IMR-90 (cell line): ENCODE data around the gene GDF9. TPM values are rescaled to one million over a fixed set of nuclear protein-coding genes. Genes with fewer than 3 reads are reported as not detected.

ENCODE experiments used
- ATAC-seq: fragments of 200-7000 bp; cut with Tn5 transposase; 2 replicates; pipeline ENCODE4 v1.9.1; 2020; ENCODE audit warnings: low read depth, mild to moderate bottlenecking, moderate library complexity
- BruUV-seq: library from RNA; stranded (reverse); fragments of 400-500 nt; replicated peaks from 2 replicates; lab custom pipeline; 2021; lab: Mats Ljungman, UMichigan
- CTCF ChIA-PET: fragments of 300-600 bp; formaldehyde crosslinking; extraction: SDS; loops from one replicate; lab custom pipeline; 2021; ENCODE audit warnings: antibody characterized with exemption; lab: Yijun Ruan, JAX
- POLR2A ChIA-PET: fragments of 300-600 bp; sonication (Branson Sonifier 250); formaldehyde crosslinking; loops from one replicate; lab custom pipeline; 2022; ENCODE audit warnings: antibody characterized with exemption; ENCODE audit not compliant: unreplicated experiment; lab: Charles Lee
- DNase-seq: peaks from one replicate; pipeline ENCODE4 v3.0.0; 2013
- H2AFZ ChIP-seq: replicated peaks from 2 replicates; pipeline ENCODE3; 2013; ENCODE audit warnings: low read length, mild to moderate bottlenecking; ENCODE audit not compliant: poor library complexity
- H2AK5ac ChIP-seq: 2 replicates; pipeline ENCODE4 v1.6.1; 2013; ENCODE audit warnings: low read depth, low read length, inconsistent platforms
- H2AK9ac ChIP-seq: replicated peaks from 2 replicates; pipeline ENCODE3; 2013; ENCODE audit warnings: mild to moderate bottlenecking, low read depth, low read length, moderate library complexity; ENCODE audit not compliant: poor library complexity
- H2BK120ac ChIP-seq: 2 replicates; pipeline ENCODE4 v1.6.1; 2013; ENCODE audit warnings: low read depth, low read length, inconsistent platforms
- H2BK15ac ChIP-seq: 3 replicates; pipeline ENCODE4 v1.6.1; 2013; ENCODE audit warnings: low read depth, low read length, inconsistent platforms
- H2BK20ac ChIP-seq: 2 replicates; pipeline ENCODE4 v1.6.1; 2013; ENCODE audit warnings: low read depth, mild to moderate bottlenecking, inconsistent platforms, low read length, moderate library complexity
- H2BK5ac ChIP-seq: 2 replicates; pipeline ENCODE4 v1.6.1; 2013; ENCODE audit warnings: mild to moderate bottlenecking, low read depth, low read length, inconsistent platforms; ENCODE audit not compliant: poor library complexity, severe bottlenecking
- H3K14ac ChIP-seq: replicated peaks from 2 replicates; pipeline ENCODE4 v1.6.1; 2013; ENCODE audit warnings: low read depth, low read length, inconsistent platforms
- H3K18ac ChIP-seq: 2 replicates; pipeline ENCODE4 v1.6.1; 2013; ENCODE audit warnings: low read depth, low read length, control low read depth
- H3K23ac ChIP-seq: 2 replicates; pipeline ENCODE4 v1.6.1; 2013; ENCODE audit warnings: low read depth, low read length, inconsistent platforms
- H3K27ac ChIP-seq: 2 replicates; pipeline ENCODE4 v1.5.1; 2013; ENCODE audit warnings: mild to moderate bottlenecking, control low read depth, low read length; ENCODE audit not compliant: insufficient read depth
- H3K27me3 ChIP-seq: 2 replicates; pipeline ENCODE4 v1.6.1; 2013; ENCODE audit warnings: low read length; ENCODE audit not compliant: control insufficient read depth, insufficient read depth
- H3K36me3 ChIP-seq: 2 replicates; pipeline ENCODE4 v1.6.1; 2013; ENCODE audit warnings: low read length, mixed read lengths; ENCODE audit not compliant: control insufficient read depth, insufficient read depth
- H3K4ac ChIP-seq: 2 replicates; pipeline ENCODE4 v1.6.1; 2013; ENCODE audit warnings: low read depth, low read length, inconsistent platforms
- H3K4me1 ChIP-seq: 2 replicates; pipeline ENCODE4 v1.6.1; 2013; ENCODE audit warnings: low read length, mixed read lengths; ENCODE audit not compliant: control insufficient read depth, insufficient read depth
- H3K4me2 ChIP-seq: 2 replicates; pipeline ENCODE4 v1.6.1; 2013; ENCODE audit warnings: low read depth, mild to moderate bottlenecking, control low read depth, low read length, moderate library complexity
- H3K4me3 ChIP-seq: 2 replicates; pipeline ENCODE4 v1.5.1; 2013; ENCODE audit warnings: low read depth, mild to moderate bottlenecking, control low read depth, low read length, moderate library complexity; ENCODE audit not compliant: insufficient read depth
- H3K56ac ChIP-seq: 2 replicates; pipeline ENCODE4 v1.6.1; 2013; ENCODE audit warnings: low read length, inconsistent platforms; ENCODE audit not compliant: insufficient read depth; ENCODE audit errors: extremely low read depth
- H3K79me1 ChIP-seq, 2 experiments: 2 replicates each; pipeline ENCODE4 v1.6.1; 2013; ENCODE audit warnings: low read length in 2 of 2, inconsistent platforms in 1 of 2, low read depth in 1 of 2
- H3K9ac ChIP-seq: 2 replicates; pipeline ENCODE4 v1.6.1; 2013; ENCODE audit warnings: low read depth, low read length, control low read depth
- H3K9me1 ChIP-seq: 2 replicates; pipeline ENCODE4 v1.6.1; 2013; ENCODE audit warnings: low read length, inconsistent platforms; ENCODE audit not compliant: insufficient read depth
- H3K9me3 ChIP-seq: 2 replicates; pipeline ENCODE4 v1.6.1; 2013; ENCODE audit warnings: low read length; ENCODE audit not compliant: control insufficient read depth, insufficient read depth
- H4K20me1 ChIP-seq: 2 replicates; pipeline ENCODE4 v1.6.1; 2013; ENCODE audit warnings: low read length, inconsistent platforms; ENCODE audit not compliant: insufficient read depth
- H4K5ac ChIP-seq: 2 replicates; pipeline ENCODE4 v1.6.1; 2013; ENCODE audit warnings: mild to moderate bottlenecking, low read depth, low read length, control low read depth
- H4K8ac ChIP-seq, 2 experiments: 2 replicates each; pipeline ENCODE4 v1.6.1; 2013; ENCODE audit warnings: low read depth in 2 of 2, low read length in 2 of 2, control low read depth in 1 of 2, inconsistent platforms in 1 of 2
- H4K91ac ChIP-seq: 2 replicates; pipeline ENCODE4 v1.6.1; 2013; ENCODE audit warnings: low read depth, low read length, inconsistent platforms; ENCODE audit not compliant: insufficient read depth
- BHLHE40 ChIP-seq: fragments of 150-350 bp; IDR thresholded peaks from 2 replicates; pipeline ENCODE4 v1.6.1; 2016; ENCODE audit warnings: mild to moderate bottlenecking, low read depth, low read length
- CEBPB ChIP-seq: IDR thresholded peaks from 2 replicates; pipeline ENCODE4 v1.6.1; 2012; ENCODE audit warnings: low read depth, low read length, improper control_type of control experiment
- CHD1 ChIP-seq: IDR thresholded peaks from 2 replicates; pipeline ENCODE4 v1.6.1; 2012; ENCODE audit warnings: low read depth, low read length, improper control_type of control experiment
- FOS ChIP-seq: fragments of 150-350 bp; IDR thresholded peaks from 2 replicates; pipeline ENCODE4 v1.6.1; 2016; ENCODE audit warnings: low read depth, low read length
- MAFK ChIP-seq: IDR thresholded peaks from 2 replicates; pipeline ENCODE4 v1.6.1; 2012; ENCODE audit warnings: low read depth, low read length, improper control_type of control experiment
- MAZ ChIP-seq: IDR thresholded peaks from 2 replicates; pipeline ENCODE4 v1.6.1; 2012; ENCODE audit warnings: low read depth, mild to moderate bottlenecking, low read length, improper control_type of control experiment, moderate library complexity, borderline replicate concordance
- MXI1 ChIP-seq: IDR thresholded peaks from 2 replicates; pipeline ENCODE4 v1.6.1; 2012; ENCODE audit warnings: low read depth, mild to moderate bottlenecking, low read length, moderate library complexity, borderline replicate concordance
- NFE2L2 ChIP-seq: fragments of 150-350 bp; IDR thresholded peaks from 2 replicates; pipeline ENCODE4 v1.6.1; 2016; ENCODE audit warnings: low read depth, mild to moderate bottlenecking, low read length
- POLR2A ChIP-seq: IDR thresholded peaks from 2 replicates; pipeline ENCODE4 v1.6.1; 2012; ENCODE audit warnings: mild to moderate bottlenecking, low read depth, low read length
- RAD21 ChIP-seq: IDR thresholded peaks from 2 replicates; pipeline ENCODE4 v1.6.1; 2012; ENCODE audit warnings: low read length, improper control_type of control experiment
- RCOR1 ChIP-seq: IDR thresholded peaks from 2 replicates; pipeline ENCODE4 v1.6.1; 2012; ENCODE audit warnings: mild to moderate bottlenecking, low read length, improper control_type of control experiment; ENCODE audit not compliant: insufficient replicate concordance
- RFX5 ChIP-seq: IDR thresholded peaks from 2 replicates; pipeline ENCODE4 v1.8.0; 2012; ENCODE audit warnings: low read depth, mild to moderate bottlenecking, low read length, moderate library complexity
- SMC3 ChIP-seq: fragments of 150-350 bp; IDR thresholded peaks from 2 replicates; pipeline ENCODE4 v1.6.1; 2016; ENCODE audit warnings: low read depth, mild to moderate bottlenecking, antibody characterized with exemption, low read length, moderate library complexity
- WGBS, 2 experiments: methylation state at CpG; one replicate each; pipeline versions ENCODE4 v1.1.5 to v1.1.7; 2013; ENCODE audit warnings: missing lambda C conversion rate in 2 of 2; ENCODE audit not compliant: insufficient read length in 1 of 2; ENCODE audit errors: extremely low coverage in 2 of 2; 5-methylcytosine and 5-hydroxymethylcytosine counted together
- dilution Hi-C: fragments of 300-500 bp; cut with HindIII; formaldehyde crosslinking; loops from one replicate; pipeline ENCODE4 v1.14.3; 2018; ENCODE audit warnings: low sequenced_read_pairs; ENCODE audit not compliant: unreplicated experiment
- in situ Hi-C: fragments of 300-500 bp; cut with MboI; formaldehyde crosslinking; loops from 3 replicates; pipeline ENCODE4 v1.14.3; 2019; ENCODE audit warnings: low sequenced_read_pairs, inconsistent platforms, mixed read lengths
- intact Hi-C: fragments of 100-400 bp; cut with micrococcal nuclease; formaldehyde crosslinking; loops from 2 replicates; pipeline ENCODE4 v1.10.0; 2022
- polyA plus RNA-seq, 3 experiments: library from polyadenylated mRNA; depleted of rRNA; stranded (reverse); fragments of >200 nt; gene quantifications; 2 replicates each; pipeline ENCODE4 v1.2.3, GENCODE V29; 2012; ENCODE audit warnings: low replicate concordance in 1 of 3
- total RNA-seq: library from RNA; depleted of rRNA; stranded (reverse); fragments of >200 nt; gene quantifications from 2 replicates; pipeline ENCODE4 v1.2.3, GENCODE V29; 2012
- TF ChIP-seq, protein P1 (sequence below): conservative IDR thresholded peaks from 2 replicates; pipeline ENCODE4 v1.5.1; 2012; ENCODE audit warnings: mild to moderate bottlenecking, low read depth, low read length, improper control_type of control experiment
- TF ChIP-seq, protein P2 (sequence below): fragments of 150-350 bp; IDR thresholded peaks from 2 replicates; pipeline ENCODE4 v1.6.1; 2017; ENCODE audit warnings: mild to moderate bottlenecking, antibody characterized with exemption, low read length, low read depth
- TF ChIP-seq, protein P3 (sequence below): fragments of 150-350 bp; IDR thresholded peaks from 2 replicates; pipeline ENCODE4 v1.6.1; 2016; ENCODE audit warnings: low read depth, mild to moderate bottlenecking, low read length, moderate library complexity, borderline replicate concordance

The GDF9 gene
- total and polyA plus RNA-seq, 2 of the 4 experiments (the other 2 are of a cell fraction) = 0.18 to 0.21 TPM

DNA sequence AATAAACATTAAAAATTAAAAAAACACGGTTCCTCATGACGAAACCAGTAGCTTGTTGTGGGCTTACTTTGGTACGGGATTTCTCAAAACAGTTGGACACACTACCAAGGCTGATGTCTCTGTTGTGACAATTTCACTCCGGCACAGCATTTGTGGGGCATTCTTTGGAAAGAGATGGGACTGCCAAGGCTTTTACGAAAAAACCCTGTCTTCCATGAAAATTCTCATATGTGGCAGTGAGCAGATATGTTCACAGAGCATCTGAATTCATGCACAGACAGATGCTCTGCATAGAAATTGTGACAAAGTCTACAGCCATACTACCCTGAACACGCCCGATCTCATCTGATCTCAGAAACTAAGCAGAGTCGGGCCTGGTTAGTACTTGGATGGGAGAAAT, 18.0 kb downstream of the GDF9 start:
- no peaks in the 10 kb centered on the region for H3K9me1 ChIP-seq
- in situ Hi-C loops = no loop called here
- DNase-seq = no peak
- no peak overlapping the region for H3K4me2 ChIP-seq
- no peak overlapping the region for H2BK120ac ChIP-seq
- intact Hi-C loops = no loop called here
- no peaks in the 10 kb centered on the region for H3K79me1 ChIP-seq
- no peak overlapping the region for H3K9ac ChIP-seq
- dilution Hi-C loops = no loop called here
- no peak overlapping the region for H3K4me3 ChIP-seq
- no peak overlapping the region for H3K27ac ChIP-seq
- no peak overlapping the region for H4K91ac ChIP-seq
- no peak overlapping the region for H2AK5ac ChIP-seq
- ChIA-PET POLR2A (no interaction called here), CTCF (no interaction called here)
- no peak for ATAC-seq
- H4K8ac ChIP-seq = no peak overlapping the region
- H3K36me3 ChIP-seq = no peaks in the 10 kb centered on the region
- no peak overlapping the region for H2BK15ac ChIP-seq
- H3K9me3 ChIP-seq = no peaks in the 10 kb centered on the region
- no peak overlapping the region for H3K18ac ChIP-seq
- no peak overlapping the region for H2BK20ac ChIP-seq
- H3K23ac ChIP-seq = no peak overlapping the region
- no peak overlapping the region for H2AK9ac ChIP-seq
- BruUV-seq = no TSS peak
- no peak overlapping the region for H4K5ac ChIP-seq
- no peak overlapping the region for H3K14ac ChIP-seq
- no peak overlapping the region for H3K4ac ChIP-seq
- whole genome bisulfite sequencing, 2 experiments = 80% methylated on average over 2 of the region's 8 CpGs; no CpG with 5 or more reads in 1 of the 2 experiments
- no peaks in the 10 kb centered on the region for H3K27me3 ChIP-seq
- peaks cover 2% of the 10 kb centered on the region; the same call in 1 of the 2 replicates for H3K4me1 ChIP-seq
- no peak overlapping the region for H2BK5ac ChIP-seq
- H3K56ac ChIP-seq = no peak overlapping the region
- H4K20me1 ChIP-seq = no peaks in the 10 kb centered on the region
- no peak for TF ChIP-seq RAD21
- TF ChIP-seq, protein P1, sequence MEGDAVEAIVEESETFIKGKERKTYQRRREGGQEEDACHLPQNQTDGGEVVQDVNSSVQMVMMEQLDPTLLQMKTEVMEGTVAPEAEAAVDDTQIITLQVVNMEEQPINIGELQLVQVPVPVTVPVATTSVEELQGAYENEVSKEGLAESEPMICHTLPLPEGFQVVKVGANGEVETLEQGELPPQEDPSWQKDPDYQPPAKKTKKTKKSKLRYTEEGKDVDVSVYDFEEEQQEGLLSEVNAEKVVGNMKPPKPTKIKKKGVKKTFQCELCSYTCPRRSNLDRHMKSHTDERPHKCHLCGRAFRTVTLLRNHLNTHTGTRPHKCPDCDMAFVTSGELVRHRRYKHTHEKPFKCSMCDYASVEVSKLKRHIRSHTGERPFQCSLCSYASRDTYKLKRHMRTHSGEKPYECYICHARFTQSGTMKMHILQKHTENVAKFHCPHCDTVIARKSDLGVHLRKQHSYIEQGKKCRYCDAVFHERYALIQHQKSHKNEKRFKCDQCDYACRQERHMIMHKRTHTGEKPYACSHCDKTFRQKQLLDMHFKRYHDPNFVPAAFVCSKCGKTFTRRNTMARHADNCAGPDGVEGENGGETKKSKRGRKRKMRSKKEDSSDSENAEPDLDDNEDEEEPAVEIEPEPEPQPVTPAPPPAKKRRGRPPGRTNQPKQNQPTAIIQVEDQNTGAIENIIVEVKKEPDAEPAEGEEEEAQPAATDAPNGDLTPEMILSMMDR = no peak
- TF ChIP-seq NFE2L2 = no peak
- TF ChIP-seq SMC3 = no peak
- no peak for TF ChIP-seq MAFK
- TF ChIP-seq POLR2A = no peak
- no peak for TF ChIP-seq RCOR1
- no peak for TF ChIP-seq BHLHE40
- TF ChIP-seq MAZ = no peak
- TF ChIP-seq CHD1 = no peak
- no peak for TF ChIP-seq FOS
- no peak for TF ChIP-seq RFX5
- TF ChIP-seq, protein P2, sequence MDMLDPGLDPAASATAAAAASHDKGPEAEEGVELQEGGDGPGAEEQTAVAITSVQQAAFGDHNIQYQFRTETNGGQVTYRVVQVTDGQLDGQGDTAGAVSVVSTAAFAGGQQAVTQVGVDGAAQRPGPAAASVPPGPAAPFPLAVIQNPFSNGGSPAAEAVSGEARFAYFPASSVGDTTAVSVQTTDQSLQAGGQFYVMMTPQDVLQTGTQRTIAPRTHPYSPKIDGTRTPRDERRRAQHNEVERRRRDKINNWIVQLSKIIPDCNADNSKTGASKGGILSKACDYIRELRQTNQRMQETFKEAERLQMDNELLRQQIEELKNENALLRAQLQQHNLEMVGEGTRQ = no peak
- TF ChIP-seq CEBPB = no peak
- TF ChIP-seq MXI1 = no peak
- TF ChIP-seq, protein P3, sequence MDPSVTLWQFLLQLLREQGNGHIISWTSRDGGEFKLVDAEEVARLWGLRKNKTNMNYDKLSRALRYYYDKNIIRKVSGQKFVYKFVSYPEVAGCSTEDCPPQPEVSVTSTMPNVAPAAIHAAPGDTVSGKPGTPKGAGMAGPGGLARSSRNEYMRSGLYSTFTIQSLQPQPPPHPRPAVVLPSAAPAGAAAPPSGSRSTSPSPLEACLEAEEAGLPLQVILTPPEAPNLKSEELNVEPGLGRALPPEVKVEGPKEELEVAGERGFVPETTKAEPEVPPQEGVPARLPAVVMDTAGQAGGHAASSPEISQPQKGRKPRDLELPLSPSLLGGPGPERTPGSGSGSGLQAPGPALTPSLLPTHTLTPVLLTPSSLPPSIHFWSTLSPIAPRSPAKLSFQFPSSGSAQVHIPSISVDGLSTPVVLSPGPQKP = no peak
- H2AFZ ChIP-seq = no peak overlapping the region
